PC-3 (cell line): ENCODE data around the gene TRPM2. TPM values are rescaled to one million over a fixed set of nuclear protein-coding genes. Genes with fewer than 3 reads are reported as not detected.

Source experiments
- ATAC-seq: fragments of 200-7000 bp; cut with Tn5 transposase; 2 replicates; pipeline ENCODE4 v1.9.1; 2020; ENCODE audit warnings: mild to moderate bottlenecking, moderate library complexity
- BruUV-seq: library from RNA; stranded (reverse); fragments of 400-500 nt; replicated peaks from 2 replicates; lab custom pipeline; 2021; lab: Mats Ljungman, UMichigan
- CTCF ChIA-PET: fragments of 300-600 bp; sonication (Branson Sonifier 250); formaldehyde crosslinking; loops from one replicate; lab custom pipeline; 2022; ENCODE audit warnings: antibody characterized with exemption; lab: Charles Lee
- POLR2A ChIA-PET: fragments of 300-600 bp; sonication (Branson Sonifier 250); formaldehyde crosslinking; loops from one replicate; lab custom pipeline; 2022; ENCODE audit warnings: antibody characterized with exemption; ENCODE audit not compliant: unreplicated experiment; lab: Charles Lee
- DNase-seq: peaks from one replicate; pipeline ENCODE4 v3.0.0-alpha.2; 2015
- H2AFZ ChIP-seq: fragments of 300-600 bp; sonication (generic); 2 replicates; pipeline ENCODE4 v1.6.0; 2016; ENCODE audit warnings: antibody characterized with exemption, low read length
- H3F3A ChIP-seq: fragments of 300-600 bp; sonication (generic); one replicate; pipeline ENCODE4 v1.6.0; 2017; ENCODE audit warnings: antibody characterized with exemption, low read length, control low read depth, mild to moderate bottlenecking; ENCODE audit not compliant: unreplicated experiment
- H3K27ac ChIP-seq: fragments of 300-600 bp; sonication (generic); 2 replicates; pipeline ENCODE4 v1.5.1; 2016; ENCODE audit warnings: mild to moderate bottlenecking, low read length
- H3K27me3 ChIP-seq: fragments of 300-600 bp; sonication (generic); 2 replicates; pipeline ENCODE4 v1.6.1; 2016; ENCODE audit warnings: low read length, mixed read lengths
- H3K36me3 ChIP-seq: fragments of 300-600 bp; sonication (generic); 2 replicates; pipeline ENCODE4 v1.6.1; 2016; ENCODE audit warnings: low read depth, mixed run types, low read length, mixed read lengths
- H3K4me1 ChIP-seq: fragments of 300-600 bp; sonication (generic); 2 replicates; pipeline ENCODE4 v1.5.1; 2016; ENCODE audit warnings: low read length; ENCODE audit not compliant: insufficient read depth
- H3K4me2 ChIP-seq: fragments of 300-600 bp; sonication (generic); 2 replicates; pipeline ENCODE4 v1.6.0; 2016; ENCODE audit warnings: low read length
- H3K4me3 ChIP-seq: fragments of 300-600 bp; sonication (generic); 2 replicates; pipeline ENCODE4 v1.5.1; 2016; ENCODE audit warnings: mild to moderate bottlenecking, low read length, mixed read lengths
- H3K79me2 ChIP-seq: fragments of 300-600 bp; sonication (generic); 2 replicates; pipeline ENCODE4 v1.6.1; 2017; ENCODE audit warnings: low read length, mixed read lengths
- H3K9ac ChIP-seq: fragments of 300-600 bp; sonication (generic); 2 replicates; pipeline ENCODE4 v1.6.0; 2016; ENCODE audit warnings: mild to moderate bottlenecking, low read length
- H3K9me2 ChIP-seq: fragments of 300-600 bp; sonication (generic); replicated peaks from 2 replicates; pipeline ENCODE4 v1.6.1; 2016; ENCODE audit warnings: mixed run types, low read length, mixed read lengths
- H3K9me3 ChIP-seq: fragments of 300-600 bp; sonication (generic); 2 replicates; pipeline ENCODE4 v1.6.1; 2016; ENCODE audit warnings: low read length, mixed read lengths
- H4K20me1 ChIP-seq: fragments of 300-600 bp; sonication (generic); 2 replicates; pipeline ENCODE4 v1.6.1; 2016; ENCODE audit warnings: low read length, mixed read lengths
- CTCF ChIP-seq: fragments of 300-600 bp; sonication (generic); conservative IDR thresholded peaks from 2 replicates; pipeline ENCODE4 v1.5.1; 2017; ENCODE audit warnings: antibody characterized with exemption, low read depth, mild to moderate bottlenecking, low read length
- EZH2 ChIP-seq: fragments of 300-600 bp; sonication (generic); IDR thresholded peaks from one replicate; pipeline ENCODE4 v1.6.1; 2017; ENCODE audit warnings: antibody characterized with exemption, mild to moderate bottlenecking, low read length; ENCODE audit not compliant: unreplicated experiment
- EZH2phosphoT487 ChIP-seq: fragments of 300-600 bp; sonication (generic); IDR thresholded peaks from 2 replicates; pipeline ENCODE4 v1.6.1; 2018; ENCODE audit warnings: mild to moderate bottlenecking, antibody characterized with exemption, low read length, borderline replicate concordance
- intact Hi-C: fragments of 100-400 bp; cut with micrococcal nuclease; formaldehyde crosslinking; loops from 2 replicates; pipeline ENCODE4 v1.9.0; 2023
- total RNA-seq: library from RNA; depleted of rRNA; stranded (reverse); fragments of >200 nt; gene quantifications from 2 replicates; pipeline ENCODE4 v1.2.3, GENCODE V29; 2014

The TRPM2 gene
- total RNA-seq, 1 experiment from 2014 or later = 50.0 TPM

- H3K79me2 ChIP-seq = no peaks in the 10 kb centered on the region
- no TSS peak for BruUV-seq
- no peaks in the 10 kb centered on the region for H4K20me1 ChIP-seq
- no peaks in the 10 kb centered on the region for H3K36me3 ChIP-seq
- TF ChIP-seq EZH2phosphoT487 (no peak), CTCF (no peak), EZH2 (no peak)
- ChIA-PET POLR2A (no interaction called here), CTCF (no interaction called here)
- H3K9me3 ChIP-seq = 0 out of 2 replicates have a peak, but pooled peaks cover 10% of the 10 kb centered on the region
- no peaks in the 10 kb centered on the region for H3K9me2 ChIP-seq
- no peak overlapping the region for H3K27ac ChIP-seq
- H3K27me3 ChIP-seq = 0 out of 2 replicates have a peak, but pooled peaks cover 7% of the 10 kb centered on the region
- DNase-seq (no peak), ATAC-seq (no peak)
- H3K4me1 ChIP-seq = no peaks in the 10 kb centered on the region
- no peak overlapping the region for H3K4me3 ChIP-seq
- H3K9ac ChIP-seq = no peak overlapping the region
- H3K4me2 ChIP-seq = no peak overlapping the region
- no peak overlapping the region for H2AFZ ChIP-seq
- intact Hi-C loops = no loop called here
- H3F3A ChIP-seq = no peaks in the 10 kb centered on the region
Observed at GRCh38 chr21:44405091-44405947, 51.9 kb downstream of the TRPM2 start.

GRCh38 chr21:44405948-44406872 is 52.8 kb downstream of the TRPM2 start:
- no peaks in the 10 kb centered on the region for H3K36me3 ChIP-seq
- H3K4me1 ChIP-seq = no peaks in the 10 kb centered on the region
- no peak overlapping the region for H3K4me2 ChIP-seq
- no peak overlapping the region for H3K27ac ChIP-seq
- ATAC-seq (no peak), DNase-seq (peak; percentile 28)
- no TSS peak for BruUV-seq
- H3K27me3 ChIP-seq = peaks cover under 1% of the 10 kb centered on the region; the same call in 1 of the 2 replicates
- no peak overlapping the region for H3K4me3 ChIP-seq
- intact Hi-C loops = no loop called here
- H2AFZ ChIP-seq = no peak overlapping the region
- no peak overlapping the region for H3K9ac ChIP-seq
- POLR2A ChIA-PET = no interaction called here
- no peaks in the 10 kb centered on the region for H3K79me2 ChIP-seq
- H3K9me2 ChIP-seq = no peaks in the 10 kb centered on the region
- H3K9me3 ChIP-seq = 0 out of 2 replicates have a peak, but pooled peaks cover 10% of the 10 kb centered on the region
- no peaks in the 10 kb centered on the region for H3F3A ChIP-seq
- CTCF ChIA-PET = no interaction called here
- H4K20me1 ChIP-seq = no peaks in the 10 kb centered on the region
- no peak for TF ChIP-seq CTCF
- TF ChIP-seq EZH2 = no peak
- no peak for TF ChIP-seq EZH2phosphoT487
